ENCODE data around the gene HLA-B.
A peak's percentile ranks its signal among the peaks of the same experiment; 100 is the strongest.

HLA-B gene

DNA sequence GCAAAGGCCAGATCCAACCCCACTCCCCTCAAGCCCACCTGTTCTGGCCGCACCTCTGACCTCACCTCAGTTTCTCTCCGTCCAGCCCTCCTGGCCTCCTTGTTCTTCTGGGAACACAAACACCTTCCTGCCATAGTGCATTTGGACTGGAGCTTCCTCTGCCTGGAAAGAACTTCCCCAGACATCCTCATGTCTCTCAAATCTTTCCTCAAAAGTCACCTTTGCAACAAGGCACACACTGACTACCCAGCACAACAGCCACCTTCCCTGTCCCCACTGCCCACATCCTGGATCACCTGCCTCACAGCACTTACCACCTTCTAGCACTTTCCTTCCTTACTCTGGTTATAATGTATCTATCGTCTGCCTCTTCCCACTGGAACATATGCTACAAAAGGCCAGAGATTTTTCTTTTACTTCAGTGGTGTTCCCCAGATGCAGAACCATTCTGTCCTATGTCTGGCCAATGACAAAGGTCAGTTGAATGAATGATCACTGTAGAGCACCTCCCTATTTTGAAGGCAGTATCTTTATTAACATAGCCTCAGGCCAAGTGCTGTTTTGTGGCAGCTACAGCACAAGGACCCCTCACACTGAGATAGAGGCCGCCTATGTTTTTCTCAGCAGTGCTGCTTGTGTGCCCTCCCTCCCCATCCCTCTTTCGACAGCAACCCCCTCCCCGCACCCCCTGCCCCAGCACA is 4.1 kb downstream of the HLA-B start:
- no peak for DNase-seq (ENCODE audit: low spot score)

DNA sequence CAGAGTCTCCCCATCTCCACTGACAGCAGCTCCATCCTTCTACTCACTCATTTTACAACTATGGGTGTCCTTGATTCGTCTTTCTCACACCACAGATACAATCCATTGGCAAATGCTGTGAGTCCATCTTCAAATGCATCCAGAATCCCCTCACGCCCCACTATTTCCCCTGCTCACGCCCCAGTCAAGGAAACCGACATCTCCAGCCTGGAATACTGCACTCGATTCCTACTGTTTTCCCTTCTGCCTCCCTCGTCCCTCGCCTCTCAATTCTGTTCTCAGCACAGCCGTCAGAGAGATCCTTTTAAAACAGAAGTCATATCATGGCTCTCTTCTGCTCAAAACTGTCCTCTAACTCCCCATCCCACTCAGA is 4.7 kb downstream of the HLA-B start:
- no peak for DNase-seq (ENCODE audit: low spot score)

GRCh38 chr6:31351401-31352309 is 5.3 kb downstream of the HLA-B start:
- no peak for DNase-seq (ENCODE audit: low spot score)

DNA sequence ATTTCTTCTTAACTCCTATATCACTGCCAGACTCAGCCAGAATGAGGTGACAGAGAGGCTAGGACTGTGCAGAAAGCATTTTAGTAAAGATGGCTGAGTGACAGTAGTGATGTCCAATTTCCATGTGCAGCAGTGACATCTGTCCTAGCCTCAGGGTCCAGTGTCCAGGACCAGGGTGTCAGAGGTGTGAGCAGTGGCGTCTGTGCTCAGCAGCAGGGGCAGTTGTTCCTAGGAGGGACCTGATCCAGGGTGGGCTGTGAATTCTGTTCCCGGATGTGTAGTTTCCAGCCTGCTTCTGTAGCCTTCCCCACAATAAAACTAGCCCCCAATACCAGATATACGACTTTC is 6.0 kb downstream of the HLA-B start:
- no peak for DNase-seq (ENCODE audit: low spot score)

GRCh38 chr6:31350196-31351032 is 6.6 kb downstream of the HLA-B start:
- no peak for DNase-seq (ENCODE audit: low spot score)

DNA sequence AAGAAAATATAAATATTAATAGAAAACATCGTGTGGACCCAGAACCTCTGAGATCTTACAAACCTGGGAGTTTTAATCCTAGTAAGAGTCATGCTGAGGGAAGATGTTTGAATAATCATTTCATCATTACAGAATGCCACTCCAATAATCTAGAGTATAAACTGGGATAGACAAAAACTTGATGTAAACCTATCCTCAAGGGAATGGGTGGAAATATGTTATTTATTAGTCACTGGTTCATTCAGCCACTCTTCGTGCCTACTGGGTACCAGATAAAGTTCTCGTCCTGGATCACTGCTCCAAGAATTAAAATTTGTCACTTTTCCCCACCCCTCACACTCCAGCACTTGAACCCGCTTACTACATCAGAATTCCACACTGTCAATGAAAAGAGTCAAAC is 7.7 kb downstream of the HLA-B start:
- no peak for DNase-seq (ENCODE audit: low spot score)

DNA sequence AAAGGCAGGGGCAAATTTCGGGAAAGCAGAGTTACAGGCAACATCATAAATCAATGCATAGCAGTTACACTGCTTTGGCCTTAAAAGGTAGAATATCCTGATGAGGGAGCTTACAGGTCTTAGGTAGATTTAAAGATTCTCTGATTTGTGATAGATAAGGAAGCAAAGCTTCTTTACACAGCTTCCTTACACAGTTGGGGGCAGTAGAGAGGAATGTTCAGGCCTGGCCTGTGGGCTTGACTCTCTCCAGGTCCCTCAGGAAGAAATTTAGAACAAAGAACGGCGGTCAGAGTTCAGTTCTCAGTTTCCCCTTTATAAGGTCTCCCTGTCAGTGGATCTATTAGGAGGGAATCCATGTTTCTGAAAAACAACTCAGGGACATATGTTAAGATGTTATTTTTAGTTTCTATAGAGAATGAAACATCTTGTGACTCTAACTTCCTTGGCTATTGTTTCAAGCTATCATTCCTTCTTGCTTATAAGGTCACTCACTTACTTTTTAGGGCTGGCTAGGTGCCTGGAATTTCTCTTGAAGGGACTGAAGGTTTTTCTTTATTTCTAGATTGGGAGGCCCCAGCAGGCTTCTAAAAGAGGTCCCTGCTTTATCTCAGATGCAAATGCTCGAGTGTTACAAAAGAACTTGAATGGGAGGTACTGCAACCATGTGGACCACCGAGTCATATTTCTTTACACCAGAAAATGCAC is 11.8 kb downstream of the HLA-B start:
- DNase-seq (ENCODE audit: low spot score): no peak

- DNase-seq (ENCODE audit: low spot score): no peak
Measured at GRCh38 chr6:31340228-31340627, 16.8 kb downstream of the HLA-B start.

- no peak for DNase-seq (ENCODE audit: low spot score)
Measured at GRCh38 chr6:31339210-31339609, 17.8 kb downstream of the HLA-B start.

- DNase-seq (ENCODE audit: low spot score): no peak
Measured at GRCh38 chr6:31336896-31337496, 20.0 kb downstream of the HLA-B start.

DNA sequence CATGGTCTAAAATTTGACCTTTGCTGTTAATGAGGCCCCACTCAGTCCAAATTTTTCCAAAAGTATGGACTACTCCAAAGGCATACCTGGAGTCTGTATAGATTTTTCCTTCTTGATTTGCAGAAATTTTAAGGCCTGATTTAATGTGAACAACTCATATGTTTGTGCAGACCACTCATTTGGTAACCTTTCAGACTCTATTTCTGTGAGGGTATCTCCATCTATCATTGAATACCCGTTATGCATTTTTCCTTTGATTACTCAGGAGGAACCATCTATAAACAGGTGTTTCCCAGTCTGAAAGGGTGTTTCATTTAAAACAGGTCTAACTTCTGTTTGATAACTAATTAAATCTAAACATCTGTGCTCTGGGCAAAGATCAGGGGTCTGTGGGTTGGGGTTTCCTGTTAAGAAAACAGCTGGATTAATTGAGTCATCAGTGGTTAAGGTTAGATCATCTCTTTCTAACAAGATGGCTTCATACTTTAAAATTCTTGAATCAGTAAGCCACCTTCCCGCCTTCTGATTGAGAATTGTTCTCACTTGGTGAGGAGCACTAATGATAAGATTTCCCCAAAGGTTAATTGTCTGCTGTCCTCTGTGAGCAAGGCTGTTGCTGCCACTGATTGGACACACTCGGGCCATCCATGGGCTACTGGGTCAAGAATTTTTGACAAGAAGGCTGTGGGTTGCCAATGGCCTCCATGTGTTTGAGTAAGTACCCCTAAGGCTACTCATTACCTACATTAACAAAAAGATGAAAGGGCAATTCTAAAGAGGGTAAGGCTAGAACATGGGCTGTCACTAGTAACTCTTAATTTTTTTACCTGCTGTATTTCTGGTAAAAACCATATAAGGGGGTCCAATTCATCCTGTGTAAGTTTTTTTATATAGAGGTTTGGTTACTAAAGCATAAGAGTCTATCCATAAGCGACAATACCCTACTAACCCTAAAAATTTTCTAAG is 24.1 kb downstream of the HLA-B start:
- no peak for DNase-seq (ENCODE audit: low spot score)

GRCh38 chr6:31328355-31328960 is 28.5 kb downstream of the HLA-B start:
- DNase-seq (ENCODE audit: low spot score): no peak

- no peak for DNase-seq (ENCODE audit: low spot score)
Measured at GRCh38 chr6:31321820-31322219, 35.2 kb downstream of the HLA-B start.

GRCh38 chr6:31321005-31321707 is 35.8 kb downstream of the HLA-B start:
- no peak for DNase-seq (ENCODE audit: low spot score)

GRCh38 chr6:31317036-31317435 is 39.9 kb downstream of the HLA-B start:
- DNase-seq (ENCODE audit: low spot score): peak; percentile 38

DNA sequence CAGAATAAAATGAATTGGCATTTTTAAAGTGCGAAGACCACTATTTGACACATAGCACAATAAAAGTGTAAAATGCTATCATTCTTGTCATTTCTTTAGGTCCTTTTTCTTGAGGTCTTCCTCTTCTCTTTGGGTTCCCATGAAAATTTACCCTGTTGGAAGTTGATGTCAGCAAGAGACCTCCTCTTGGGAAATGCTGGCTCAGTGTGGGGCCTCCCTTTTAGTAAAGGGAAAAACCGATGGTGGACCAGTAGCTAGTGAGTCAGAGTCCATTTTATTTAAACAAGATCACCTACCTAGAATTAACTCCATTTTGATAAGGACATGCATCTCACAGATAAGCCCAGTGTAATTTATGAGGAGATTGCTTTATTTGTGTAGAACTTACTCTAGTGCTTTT is 47.3 kb downstream of the HLA-B start:
- no peak for DNase-seq (ENCODE audit: low spot score)

- no peak for DNase-seq (ENCODE audit: low spot score)
Measured at GRCh38 chr6:31308845-31309175, 48.2 kb downstream of the HLA-B start.

DNA sequence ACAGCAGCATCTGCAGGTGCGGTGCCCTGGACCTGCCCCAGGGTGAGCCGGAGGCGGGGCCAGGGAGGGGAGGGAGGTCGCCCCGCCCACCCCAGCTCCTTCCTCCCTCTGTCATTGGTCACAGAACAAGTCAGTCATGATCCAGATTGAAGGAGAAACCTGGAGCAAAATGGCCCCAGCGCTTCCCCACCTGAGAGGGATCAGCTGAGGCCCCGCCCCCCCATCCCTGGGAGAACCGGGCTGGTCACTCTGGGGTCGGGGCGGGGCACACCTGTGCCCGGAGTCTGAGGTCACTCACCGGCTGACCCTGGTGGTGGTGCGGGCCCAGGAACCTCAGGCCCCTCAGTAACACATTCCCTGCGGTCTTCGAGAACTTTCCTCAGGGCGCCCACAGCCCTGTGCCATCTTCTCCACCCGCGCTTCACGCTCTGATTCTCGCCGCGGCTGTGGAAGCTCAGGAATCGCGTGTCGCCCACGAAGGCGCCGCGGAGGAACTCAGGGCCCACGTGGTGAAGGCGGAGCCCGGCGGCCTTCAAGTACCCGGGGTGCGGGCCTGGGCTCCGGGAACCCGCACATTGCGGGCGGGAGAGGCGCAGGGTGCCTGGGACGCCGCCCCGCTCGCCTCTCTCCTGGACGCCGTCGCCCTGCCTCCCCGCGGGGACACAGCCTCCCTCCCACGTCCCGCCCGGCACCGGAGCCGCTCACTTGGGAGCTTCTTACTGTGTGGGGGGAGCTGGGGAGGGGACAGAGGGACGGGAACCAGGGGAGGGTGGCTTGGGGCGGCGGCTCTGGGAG is 48.7 kb downstream of the HLA-B start:
- DNase-seq (ENCODE audit: low spot score): peak; percentile 64

- DNase-seq (ENCODE audit: low spot score): no peak
Measured at GRCh38 chr6:31307669-31308049, 49.3 kb downstream of the HLA-B start.
